MCF 10A (cell line): Measurements from ENCODE around the gene SRPK1. TPM values are rescaled to one million over a fixed set of nuclear protein-coding genes. Genes with fewer than 3 reads are reported as not detected.

Experiments
- BruUV-seq: library from RNA; stranded (reverse); fragments of 400-500 nt; replicated peaks from 2 replicates; lab custom pipeline; 2021; lab: Mats Ljungman, UMichigan
- CTCF ChIA-PET: fragments of 300-600 bp; sonication (Branson Sonifier 250); formaldehyde crosslinking; extraction: SDS; loops from one replicate; lab custom pipeline; 2021; ENCODE audit warnings: antibody characterized with exemption, inconsistent platforms; lab: Yijun Ruan, JAX
- POLR2A ChIA-PET: fragments of 300-600, 350-650 bp; sonication (Branson Sonifier 250); formaldehyde crosslinking; extraction: SDS; loops from one replicate; lab custom pipeline; 2020; ENCODE audit warnings: antibody characterized with exemption, inconsistent platforms; lab: Yijun Ruan, JAX
- DNase-seq: peaks from one replicate; pipeline ENCODE4 v3.0.0-alpha.2; 2018; ENCODE audit not compliant: unreplicated experiment
- H3K27ac Mint-ChIP-seq: one replicate; pipeline ENCODE4 v1.8.0; 2022; ENCODE audit warnings: mild to moderate bottlenecking, low read depth, mixed read lengths; ENCODE audit not compliant: unreplicated experiment
- H3K27me3 Mint-ChIP-seq: one replicate; pipeline ENCODE4 v1.8.0; 2022; ENCODE audit warnings: mixed read lengths; ENCODE audit not compliant: insufficient read depth, unreplicated experiment
- H3K36me3 Mint-ChIP-seq: one replicate; pipeline ENCODE4 v1.8.0; 2022; ENCODE audit warnings: mild to moderate bottlenecking, moderate library complexity, mixed read lengths; ENCODE audit not compliant: insufficient read depth, unreplicated experiment
- H3K4me1 Mint-ChIP-seq: one replicate; pipeline ENCODE4 v1.8.0; 2022; ENCODE audit warnings: mixed read lengths; ENCODE audit not compliant: insufficient read depth, unreplicated experiment
- H3K4me3 Mint-ChIP-seq: one replicate; pipeline ENCODE4 v1.8.0; 2022; ENCODE audit warnings: mild to moderate bottlenecking, moderate library complexity, mixed read lengths; ENCODE audit not compliant: unreplicated experiment
- H3K9me3 Mint-ChIP-seq: one replicate; pipeline ENCODE4 v1.8.0; 2022; ENCODE audit warnings: mixed read lengths; ENCODE audit not compliant: unreplicated experiment
- intact Hi-C: fragments of 100-400 bp; cut with micrococcal nuclease; formaldehyde crosslinking; loops from 2 replicates; pipeline ENCODE4 v1.14.1; 2022
- total RNA-seq: library from RNA; stranded (reverse); gene quantifications from 2 replicates; pipeline ENCODE4 v1.2.3, GENCODE V29; 2022
- TF ChIP-seq, protein P1 (sequence below): fragments of 200-600 bp; IDR thresholded peaks from one replicate; pipeline ENCODE4 v1.8.0; 2022; ENCODE audit warnings: antibody characterized with exemption, mild to moderate bottlenecking; ENCODE audit not compliant: unreplicated experiment

The SRPK1 gene
- total RNA-seq, 1 experiment from 2014 or later, result 83.9 TPM

DNA sequence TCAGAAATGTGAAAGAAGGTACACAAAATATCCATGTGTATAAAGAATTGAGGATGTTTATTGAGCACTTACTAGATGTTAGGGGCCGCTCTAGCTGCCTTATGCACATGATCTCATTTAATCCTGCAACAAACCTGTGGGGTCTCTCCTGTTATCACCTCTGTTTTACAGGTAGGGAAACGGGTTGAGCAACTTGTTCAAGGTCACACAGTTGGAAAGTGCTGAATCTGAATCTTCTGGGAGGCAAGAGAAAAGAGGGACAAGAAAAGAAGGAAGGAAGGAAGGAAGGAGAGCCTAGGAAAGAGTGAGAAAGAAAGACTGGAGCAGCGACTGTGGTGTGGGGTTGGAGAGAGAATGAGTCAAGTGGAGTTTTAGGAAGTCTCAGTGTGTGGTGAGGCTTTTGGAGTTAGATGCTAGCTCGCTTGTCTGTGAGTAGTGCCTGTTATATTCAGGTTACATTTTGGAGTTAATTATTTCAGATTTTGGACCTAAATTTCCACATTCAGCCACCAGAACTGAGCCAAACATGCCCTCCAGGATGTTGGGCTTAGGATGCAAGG lies 132.4 kb downstream of the SRPK1 start:
- H3K36me3 Mint-ChIP-seq, result no peaks in the 10 kb centered on the region

DNA sequence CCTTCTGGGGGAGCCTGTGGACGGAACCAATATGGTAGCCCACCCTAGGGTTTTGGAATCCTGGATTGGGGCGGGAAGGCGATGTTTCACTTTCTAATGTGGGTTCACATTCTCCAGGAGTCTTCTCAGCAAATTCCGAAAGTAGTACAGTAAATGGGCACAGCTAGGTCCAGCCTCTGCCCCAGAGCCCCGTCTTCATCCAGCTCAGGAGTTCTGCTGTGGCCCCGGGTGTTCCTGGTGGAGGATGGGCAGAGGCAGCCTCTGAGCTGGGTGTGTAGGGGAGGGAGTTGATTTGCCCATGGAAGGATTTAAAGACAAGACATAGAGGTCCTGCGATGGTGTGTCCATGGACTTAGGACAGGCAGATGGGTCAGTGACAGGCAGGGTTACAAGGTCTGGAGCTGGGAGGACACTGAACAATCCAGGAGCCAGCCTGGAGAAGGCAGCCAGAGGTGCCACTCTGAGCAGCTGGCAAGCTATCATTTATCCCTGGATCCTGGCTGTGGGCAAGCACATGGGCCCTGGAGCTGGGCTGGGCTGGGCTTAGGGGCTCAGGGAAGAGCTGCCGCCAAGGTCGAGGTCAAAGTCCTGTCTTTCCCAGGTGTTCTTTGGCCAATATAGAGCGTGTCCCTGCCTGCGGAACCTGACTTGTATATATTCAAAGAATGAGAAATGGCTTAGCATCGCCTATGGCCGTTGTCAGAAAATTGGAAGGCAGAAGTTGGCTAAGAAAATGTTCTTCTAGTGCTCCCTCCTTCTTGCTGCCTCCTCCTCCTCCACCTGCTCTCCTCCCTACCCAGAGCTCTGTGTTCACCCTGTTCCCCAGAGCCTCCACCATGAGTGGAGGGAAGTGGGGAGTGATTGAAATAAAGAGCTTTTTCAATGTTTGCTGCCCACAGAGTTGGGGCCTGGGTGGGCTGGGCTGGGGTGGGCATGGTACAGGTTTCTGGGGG lies 133.4 kb downstream of the SRPK1 start:
- ChIA-PET POLR2A (interaction anchor here (0.7 to 2.7 kb wide), 2 partner anchors 10 to 307 kb away, joined by 3 to 12 read pairs; partner anchors contain the start of gene CLPS), CTCF (no interaction called here)
- no peak for DNase-seq
- BruUV-seq, result no TSS peak
- Mint-ChIP-seq H3K4me1 (peaks cover 6% of the 10 kb centered on the region), H3K4me3 (no peak overlapping the region), H3K36me3 (no peaks in the 10 kb centered on the region), H3K27ac (no peak overlapping the region), H3K27me3 (peaks cover 34% of the 10 kb centered on the region), H3K9me3 (no peaks in the 10 kb centered on the region)
- TF ChIP-seq, protein P1, sequence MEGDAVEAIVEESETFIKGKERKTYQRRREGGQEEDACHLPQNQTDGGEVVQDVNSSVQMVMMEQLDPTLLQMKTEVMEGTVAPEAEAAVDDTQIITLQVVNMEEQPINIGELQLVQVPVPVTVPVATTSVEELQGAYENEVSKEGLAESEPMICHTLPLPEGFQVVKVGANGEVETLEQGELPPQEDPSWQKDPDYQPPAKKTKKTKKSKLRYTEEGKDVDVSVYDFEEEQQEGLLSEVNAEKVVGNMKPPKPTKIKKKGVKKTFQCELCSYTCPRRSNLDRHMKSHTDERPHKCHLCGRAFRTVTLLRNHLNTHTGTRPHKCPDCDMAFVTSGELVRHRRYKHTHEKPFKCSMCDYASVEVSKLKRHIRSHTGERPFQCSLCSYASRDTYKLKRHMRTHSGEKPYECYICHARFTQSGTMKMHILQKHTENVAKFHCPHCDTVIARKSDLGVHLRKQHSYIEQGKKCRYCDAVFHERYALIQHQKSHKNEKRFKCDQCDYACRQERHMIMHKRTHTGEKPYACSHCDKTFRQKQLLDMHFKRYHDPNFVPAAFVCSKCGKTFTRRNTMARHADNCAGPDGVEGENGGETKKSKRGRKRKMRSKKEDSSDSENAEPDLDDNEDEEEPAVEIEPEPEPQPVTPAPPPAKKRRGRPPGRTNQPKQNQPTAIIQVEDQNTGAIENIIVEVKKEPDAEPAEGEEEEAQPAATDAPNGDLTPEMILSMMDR, result no peak
- intact Hi-C loops, result no loop called here

More for the DNA sequence above, 132.4 kb downstream of the SRPK1 start:
- TF ChIP-seq, protein P1, result no peak
- no peak overlapping the region for H3K4me3 Mint-ChIP-seq
- intact Hi-C loops, result no loop called here
- CTCF ChIA-PET, result no interaction called here
- BruUV-seq, result no TSS peak
- no peaks in the 10 kb centered on the region for H3K9me3 Mint-ChIP-seq
- POLR2A ChIA-PET, result interaction anchor here (0.7 to 2.7 kb wide), 2 partner anchors 9 to 306 kb away, joined by 3 to 12 read pairs; partner anchors contain the start of gene CLPS
- no peak for DNase-seq
- no peaks in the 10 kb centered on the region for H3K4me1 Mint-ChIP-seq
- H3K27ac Mint-ChIP-seq, result no peak overlapping the region
- peaks cover 43% of the 10 kb centered on the region for H3K27me3 Mint-ChIP-seq

DNA sequence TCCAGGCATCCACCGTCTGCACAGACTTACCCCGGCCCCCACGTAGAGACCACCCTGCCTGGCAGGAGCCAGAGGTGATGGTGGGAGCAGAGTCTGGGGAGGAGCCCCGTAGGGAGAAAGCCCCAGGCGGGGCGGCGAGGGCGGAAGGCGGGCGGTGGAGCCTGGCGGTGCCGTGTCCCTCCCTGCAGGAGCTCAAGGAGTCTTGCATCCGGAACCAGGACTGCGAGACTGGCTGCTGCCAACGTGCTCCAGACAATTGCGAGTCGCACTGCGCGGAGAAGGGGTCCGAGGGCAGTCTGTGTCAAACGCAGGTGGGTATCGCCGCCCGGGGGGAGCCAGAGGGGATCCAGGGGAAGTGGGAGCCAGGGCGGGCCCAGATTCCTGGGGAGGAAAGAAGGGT lies 134.1 kb downstream of the SRPK1 start:
- Mint-ChIP-seq H3K27ac (no peak overlapping the region), H3K36me3 (no peaks in the 10 kb centered on the region), H3K4me3 (no peak overlapping the region), H3K9me3 (no peaks in the 10 kb centered on the region), H3K27me3 (peaks cover 31% of the 10 kb centered on the region), H3K4me1 (peaks cover 13% of the 10 kb centered on the region)
- DNase-seq, result no peak
- ChIA-PET CTCF (no interaction called here), POLR2A (interaction anchor here (2.7 kb wide), 1 partner anchor 11 kb away, joined by 12 read pairs; the partner anchor contains the start of gene CLPS)
- intact Hi-C loops, result no loop called here
- no TSS peak for BruUV-seq
- TF ChIP-seq, protein P1, result no peak

DNA sequence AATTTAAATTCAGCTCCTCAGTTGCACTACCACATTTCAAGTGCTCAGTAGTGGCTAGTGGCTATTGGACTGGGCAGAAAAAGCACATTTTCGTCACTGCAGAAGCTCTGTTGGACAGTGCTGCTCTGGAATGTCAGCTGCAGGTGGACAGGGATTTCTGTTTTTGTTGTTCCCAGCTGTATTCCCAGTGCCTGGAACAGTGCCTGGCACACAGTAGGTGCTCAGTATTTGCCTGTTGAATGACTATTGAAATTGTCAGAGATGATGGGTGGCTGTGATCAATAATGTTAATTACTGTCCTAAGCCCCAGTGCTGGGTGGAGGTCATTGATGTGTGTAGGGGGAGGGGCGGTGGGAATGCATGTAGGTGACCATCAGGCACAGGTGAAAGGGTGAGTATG lies 134.6 kb downstream of the SRPK1 start:
- CTCF ChIA-PET, result no interaction called here
- no peaks in the 10 kb centered on the region for H3K36me3 Mint-ChIP-seq
- TF ChIP-seq, protein P1, result no peak
- H3K27ac Mint-ChIP-seq, result no peak overlapping the region
- H3K27me3 Mint-ChIP-seq, result peaks cover 31% of the 10 kb centered on the region
- H3K4me3 Mint-ChIP-seq, result no peak overlapping the region
- DNase-seq, result no peak
- peaks cover 19% of the 10 kb centered on the region for H3K4me1 Mint-ChIP-seq
- POLR2A ChIA-PET, result interaction anchor here (2.7 kb wide), 1 partner anchor 11 kb away, joined by 12 read pairs; the partner anchor contains the start of gene CLPS
- no TSS peak for BruUV-seq
- intact Hi-C loops, result no loop called here
- no peaks in the 10 kb centered on the region for H3K9me3 Mint-ChIP-seq
